ENCODE data around the gene CFAP74.
A peak's percentile ranks its signal among the peaks of the same experiment; 100 is the strongest.

The CFAP74 gene

DNA sequence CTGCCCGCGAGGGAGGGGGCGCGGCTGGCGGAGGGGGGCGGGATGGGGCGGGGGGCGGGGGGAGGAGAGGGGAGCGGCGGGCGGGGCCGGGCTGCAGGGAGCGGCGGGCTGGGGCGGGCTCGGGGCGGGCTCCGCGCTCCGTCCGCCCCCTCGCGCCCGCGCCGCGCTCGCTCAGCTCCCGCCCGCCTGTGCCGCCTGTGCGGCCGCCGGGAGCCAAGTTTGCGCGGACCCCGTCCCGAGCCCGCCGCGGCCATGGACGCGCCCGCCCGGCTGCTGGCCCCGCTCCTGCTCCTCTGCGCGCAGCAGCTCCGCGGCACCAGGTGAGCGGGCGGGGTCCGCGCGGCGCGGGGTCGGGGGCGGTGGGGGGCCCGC is 15.6 kb upstream of the CFAP74 start, which contains the start of gene GABRD:
Gene GABRD (plus strand): TSS at position 174 of the 372 bp plus-strand sequence. CDS start 79 bp downstream, at position 253.
- peak; percentile 36 for DNase-seq
- Histone ChIP-seq H3K4me3 (ENCODE audit: low read length) (no peak within 1 kb of the TSS), H4K5ac (ENCODE audit: low read length) (no peak within 1 kb of the TSS)

DNA sequence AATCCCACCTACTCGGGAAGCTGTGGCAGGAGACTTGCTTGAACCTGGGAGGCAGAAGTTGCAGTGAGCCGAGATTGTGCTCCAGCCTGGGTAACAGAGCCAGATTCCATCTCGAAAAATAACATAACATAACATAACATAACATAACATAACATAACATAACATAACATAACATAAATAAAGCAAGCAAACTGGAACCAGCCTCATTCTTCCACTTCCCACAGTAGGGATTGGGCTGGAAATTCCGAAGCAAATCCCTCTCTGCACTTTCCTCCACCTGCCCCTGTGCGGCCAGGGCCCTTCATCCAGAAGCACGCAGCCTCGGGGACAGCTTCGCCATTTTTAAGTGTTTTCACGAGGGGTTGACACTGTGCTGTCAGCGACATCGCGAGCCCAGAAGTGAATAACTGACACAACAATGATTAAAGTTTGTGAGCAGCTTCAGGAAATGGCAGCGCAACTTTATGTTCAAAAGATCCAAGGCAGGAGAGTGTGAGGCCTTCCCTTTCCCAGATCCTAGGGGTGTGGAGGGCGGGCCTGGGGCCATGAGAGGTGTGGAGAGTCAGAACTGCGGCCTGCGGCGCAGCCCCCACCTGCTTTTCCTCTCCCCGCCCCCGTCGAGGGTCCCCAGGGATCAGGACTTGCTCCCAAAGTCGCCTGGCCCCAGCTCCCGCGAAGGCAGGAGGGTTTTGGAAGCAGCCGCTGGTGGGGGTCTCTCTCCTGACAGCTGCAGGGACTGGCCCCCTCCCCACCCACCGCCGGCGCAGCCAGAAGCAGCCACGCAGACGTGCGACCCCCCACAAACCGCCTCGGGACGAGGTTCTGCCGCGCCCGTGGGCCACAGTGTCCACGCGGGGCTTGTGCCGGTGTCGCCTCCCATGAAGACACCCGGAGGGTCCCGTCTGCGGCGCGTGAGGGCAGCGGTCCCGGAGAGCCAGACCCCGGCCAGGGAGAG is 14.9 kb upstream of the CFAP74 start:
- Histone ChIP-seq H3K18ac (ENCODE audit: low read length) (no peak overlapping the region), H3K4me1 (ENCODE audit: control insufficient read depth, low read depth, low read length) (no peaks in the 10 kb centered on the region), H3K9ac (ENCODE audit: low read length) (peak overlapping the region; percentile 34), H2BK5ac (ENCODE audit: low read length) (no peak overlapping the region), H3K4ac (ENCODE audit: low read depth, low read length) (no peak overlapping the region), H3K27me3 (ENCODE audit: insufficient read depth, low read length, poor library complexity) (peaks cover 5% of the 10 kb centered on the region), H3K27ac (ENCODE audit: low read depth, low read length) (no peak overlapping the region), H4K5ac (ENCODE audit: low read length) (no peak overlapping the region), H3K4me2 (ENCODE audit: low read length) (peak overlapping the region; percentile 14), H3K79me2 (ENCODE audit: control insufficient read depth, insufficient read depth, low read length) (no peaks in the 10 kb centered on the region), H2BK120ac (ENCODE audit: low read depth, low read length) (no peak overlapping the region), H4K8ac (ENCODE audit: low read depth, low read length) (no peak overlapping the region), H3K4me3 (ENCODE audit: low read length) (no peak overlapping the region), H3K79me1 (ENCODE audit: low read length) (no peaks in the 10 kb centered on the region), H2AK5ac (ENCODE audit: low read length) (no peak overlapping the region), H3K56ac (ENCODE audit: low read length) (peak overlapping the region; percentile 37), H3K36me3 (ENCODE audit: control insufficient read depth, insufficient read depth, low read length) (no peaks in the 10 kb centered on the region), H3K23ac (ENCODE audit: low read length) (no peak overlapping the region), H2BK15ac (replicated peaks; ENCODE audit: low read depth) (no peak overlapping the region)
- peak; percentile 22 for DNase-seq
- no CpG with 5 or more reads among the region's 48 CpGs for WGBS (ENCODE audit: extremely low coverage, insufficient coverage, low lambda C conversion rate)

More for the DNA sequence above, 15.6 kb upstream of the CFAP74 start, which contains the start of gene GABRD:
- no peaks in the 10 kb centered on the region for H3K4me1 ChIP-seq (ENCODE audit: control insufficient read depth, low read depth, low read length)
- no peak within 1 kb of the TSS for H3K27ac ChIP-seq (ENCODE audit: low read depth, low read length)
- no CpG with 5 or more reads among the region's 60 CpGs for WGBS (ENCODE audit: extremely low coverage, insufficient coverage, low lambda C conversion rate)
- no peak within 1 kb of the TSS for H2BK120ac ChIP-seq (ENCODE audit: low read depth, low read length)
- H4K8ac ChIP-seq (ENCODE audit: low read depth, low read length), result no peak within 1 kb of the TSS
- no peaks in the 10 kb centered on the region for H3K79me1 ChIP-seq (ENCODE audit: low read length)
- H2BK5ac ChIP-seq (ENCODE audit: low read length), result no peak within 1 kb of the TSS
- H3K4me2 ChIP-seq (ENCODE audit: low read length), result peak within 1 kb of the TSS; percentile 14
- H2AK5ac ChIP-seq (ENCODE audit: low read length), result no peak within 1 kb of the TSS
- peak within 1 kb of the TSS; percentile 37 for H3K56ac ChIP-seq (ENCODE audit: low read length)
- H3K36me3 ChIP-seq (ENCODE audit: control insufficient read depth, insufficient read depth, low read length), result no peaks in the 10 kb centered on the region
- H3K4ac ChIP-seq (ENCODE audit: low read depth, low read length), result no peak within 1 kb of the TSS
- no peaks in the 10 kb centered on the region for H3K79me2 ChIP-seq (ENCODE audit: control insufficient read depth, insufficient read depth, low read length)
- H2BK15ac ChIP-seq (replicated peaks; ENCODE audit: low read depth), result no peak within 1 kb of the TSS
- peaks cover 5% of the 10 kb centered on the region for H3K27me3 ChIP-seq (ENCODE audit: insufficient read depth, low read length, poor library complexity)
- H3K23ac ChIP-seq (ENCODE audit: low read length), result no peak within 1 kb of the TSS
- H3K18ac ChIP-seq (ENCODE audit: low read length), result no peak within 1 kb of the TSS
- H3K9ac ChIP-seq (ENCODE audit: low read length), result peak within 1 kb of the TSS; percentile 34

GRCh38 chr1:2016123-2016522 is 12.5 kb upstream of the CFAP74 start:
- Histone ChIP-seq H3K27ac (ENCODE audit: low read depth, low read length) (no peak overlapping the region), H3K4me1 (ENCODE audit: control insufficient read depth, low read depth, low read length) (no peaks in the 10 kb centered on the region), H4K8ac (ENCODE audit: low read depth, low read length) (no peak overlapping the region), H4K5ac (ENCODE audit: low read length) (no peak overlapping the region), H3K4ac (ENCODE audit: low read depth, low read length) (no peak overlapping the region), H3K4me3 (ENCODE audit: low read length) (no peak overlapping the region), H2BK15ac (replicated peaks; ENCODE audit: low read depth) (no peak overlapping the region), H3K79me2 (ENCODE audit: control insufficient read depth, insufficient read depth, low read length) (no peaks in the 10 kb centered on the region), H3K56ac (ENCODE audit: low read length) (no peak overlapping the region), H3K9ac (ENCODE audit: low read length) (no peak overlapping the region), H3K23ac (ENCODE audit: low read length) (no peak overlapping the region), H2BK5ac (ENCODE audit: low read length) (no peak overlapping the region), H3K36me3 (ENCODE audit: control insufficient read depth, insufficient read depth, low read length) (no peaks in the 10 kb centered on the region), H2AK5ac (ENCODE audit: low read length) (no peak overlapping the region), H3K18ac (ENCODE audit: low read length) (no peak overlapping the region), H3K4me2 (ENCODE audit: low read length) (no peak overlapping the region), H2BK120ac (ENCODE audit: low read depth, low read length) (no peak overlapping the region), H3K79me1 (ENCODE audit: low read length) (no peaks in the 10 kb centered on the region), H3K27me3 (ENCODE audit: insufficient read depth, low read length, poor library complexity) (peaks cover 5% of the 10 kb centered on the region)
- DNase-seq, result no peak
- WGBS (ENCODE audit: extremely low coverage, insufficient coverage, low lambda C conversion rate), result no CpG with 5 or more reads among the region's 9 CpGs

GRCh38 chr1:2014741-2015735 is 11.5 kb upstream of the CFAP74 start:
- Histone ChIP-seq H3K79me1 (ENCODE audit: low read length) (no peaks in the 10 kb centered on the region), H2BK15ac (replicated peaks; ENCODE audit: low read depth) (no peak overlapping the region), H3K36me3 (ENCODE audit: control insufficient read depth, insufficient read depth, low read length) (no peaks in the 10 kb centered on the region), H3K4me3 (ENCODE audit: low read length) (no peak overlapping the region), H3K4ac (ENCODE audit: low read depth, low read length) (no peak overlapping the region), H2BK5ac (ENCODE audit: low read length) (no peak overlapping the region), H3K56ac (ENCODE audit: low read length) (no peak overlapping the region), H3K23ac (ENCODE audit: low read length) (no peak overlapping the region), H2AK5ac (ENCODE audit: low read length) (no peak overlapping the region), H3K27ac (ENCODE audit: low read depth, low read length) (no peak overlapping the region), H2BK120ac (ENCODE audit: low read depth, low read length) (no peak overlapping the region), H3K4me1 (ENCODE audit: control insufficient read depth, low read depth, low read length) (no peaks in the 10 kb centered on the region), H3K4me2 (ENCODE audit: low read length) (no peak overlapping the region), H3K18ac (ENCODE audit: low read length) (no peak overlapping the region), H4K8ac (ENCODE audit: low read depth, low read length) (no peak overlapping the region), H3K79me2 (ENCODE audit: control insufficient read depth, insufficient read depth, low read length) (no peaks in the 10 kb centered on the region), H4K5ac (ENCODE audit: low read length) (no peak overlapping the region), H3K27me3 (ENCODE audit: insufficient read depth, low read length, poor library complexity) (peaks cover 4% of the 10 kb centered on the region), H3K9ac (ENCODE audit: low read length) (no peak overlapping the region)
- no CpG with 5 or more reads among the region's 34 CpGs for WGBS (ENCODE audit: extremely low coverage, insufficient coverage, low lambda C conversion rate)
- no peak for DNase-seq

GRCh38 chr1:2014181-2014580 is 10.6 kb upstream of the CFAP74 start:
- no peak overlapping the region for H3K9ac ChIP-seq (ENCODE audit: low read length)
- no peak overlapping the region for H2AK5ac ChIP-seq (ENCODE audit: low read length)
- no peak overlapping the region for H3K18ac ChIP-seq (ENCODE audit: low read length)
- no peaks in the 10 kb centered on the region for H3K79me2 ChIP-seq (ENCODE audit: control insufficient read depth, insufficient read depth, low read length)
- no peak overlapping the region for H3K4ac ChIP-seq (ENCODE audit: low read depth, low read length)
- H3K4me2 ChIP-seq (ENCODE audit: low read length), result no peak overlapping the region
- no peak overlapping the region for H3K4me3 ChIP-seq (ENCODE audit: low read length)
- no peaks in the 10 kb centered on the region for H3K4me1 ChIP-seq (ENCODE audit: control insufficient read depth, low read depth, low read length)
- no peak overlapping the region for H3K23ac ChIP-seq (ENCODE audit: low read length)
- H4K5ac ChIP-seq (ENCODE audit: low read length), result no peak overlapping the region
- no peak overlapping the region for H2BK5ac ChIP-seq (ENCODE audit: low read length)
- H3K27ac ChIP-seq (ENCODE audit: low read depth, low read length), result no peak overlapping the region
- no peaks in the 10 kb centered on the region for H3K36me3 ChIP-seq (ENCODE audit: control insufficient read depth, insufficient read depth, low read length)
- no peak overlapping the region for H3K56ac ChIP-seq (ENCODE audit: low read length)
- no CpG with 5 or more reads among the region's 15 CpGs for WGBS (ENCODE audit: extremely low coverage, insufficient coverage, low lambda C conversion rate)
- no peak overlapping the region for H2BK120ac ChIP-seq (ENCODE audit: low read depth, low read length)
- H2BK15ac ChIP-seq (replicated peaks; ENCODE audit: low read depth), result no peak overlapping the region
- DNase-seq, result no peak
- no peaks in the 10 kb centered on the region for H3K27me3 ChIP-seq (ENCODE audit: insufficient read depth, low read length, poor library complexity)
- H4K8ac ChIP-seq (ENCODE audit: low read depth, low read length), result no peak overlapping the region
- no peaks in the 10 kb centered on the region for H3K79me1 ChIP-seq (ENCODE audit: low read length)
